K562 (cell line): ENCODE data around the gene TPGS1. TPM values are rescaled to one million over a fixed set of nuclear protein-coding genes. Genes with fewer than 3 reads are reported as not detected.

Experiments used
- CBX1 ChIP-seq: sonication (generic); IDR thresholded peaks from 2 replicates; pipeline ENCODE4 v1.6.1; 2016; ENCODE audit warnings: antibody characterized with exemption, low read depth, mild to moderate bottlenecking
- NFYB ChIP-seq: IDR thresholded peaks from 2 replicates; pipeline ENCODE4 v1.6.1; 2011; ENCODE audit warnings: mild to moderate bottlenecking, moderate library complexity; ENCODE audit not compliant: insufficient read length; ENCODE audit errors: extremely low read depth
- POLR2AphosphoS2 ChIP-seq: IDR thresholded peaks from 2 replicates; pipeline ENCODE4 v1.6.1; 2012; ENCODE audit warnings: low read length, improper control_type of control experiment
- POLR2G ChIP-seq: fragments of 200-400 bp; formaldehyde crosslinking; IDR thresholded peaks from 2 replicates; pipeline ENCODE4 v1.6.1; 2017; ENCODE audit warnings: low read depth, mild to moderate bottlenecking, antibody characterized with exemption, low read length, moderate library complexity
- PYGO2 ChIP-seq: fragments of 450-650 bp; IDR thresholded peaks from 2 replicates; pipeline ENCODE4 v1.6.1; 2016; ENCODE audit warnings: mild to moderate bottlenecking, missing genetic modification characterization, moderate library complexity, missing compliant biosample characterization
- RFX7 ChIP-seq: fragments of 250-450 bp; sonication (Bioruptor Pico); IDR thresholded peaks from 2 replicates; pipeline ENCODE4 v1.5.1; 2021; ENCODE audit warnings: mild to moderate bottlenecking
- ZNF23 ChIP-seq: fragments of 250-450 bp; sonication (Bioruptor Pico); IDR thresholded peaks from 2 replicates; pipeline ENCODE4 v1.4.0; 2020; ENCODE audit warnings: mild to moderate bottlenecking
- polyA plus RNA-seq, 8 experiments: library from polyadenylated mRNA; depleted of rRNA in 4 of 8; stranded (reverse) in 5 of 8; unstranded in 3 of 8; fragments of >200 nt; fragmentation: Nextera tagmentation in 2 of 8; fragmentation: Illumina TruSeq in 1 of 8; extraction: Ambion mirVana in 2 of 8; extraction: Trizol in 1 of 8; gene quantifications; 2 replicates each; pipeline versions ENCODE4 v1.2.1 to v1.2.3, GENCODE V29; 2011 to 2014; ENCODE audit warnings: inconsistent platforms in 1 of 8, missing spikeins in 1 of 8
- total RNA-seq, 7 experiments: library from RNA; depleted of rRNA in 6 of 7; stranded (reverse); fragments of >200 nt in 6 of 7; fragmentation: Illumina TruSeq in 2 of 7; extraction: Trizol in 2 of 7; gene quantifications; 2 replicates each; pipeline versions ENCODE4 v1.2.1 to v1.2.3, GENCODE V29; 2011 to 2021; ENCODE audit warnings: low replicate concordance in 1 of 7
- TF ChIP-seq, protein P1 (sequence below): fragments of 450-650 bp; IDR thresholded peaks from 2 replicates; pipeline ENCODE4 v1.6.1; 2018; ENCODE audit warnings: mild to moderate bottlenecking, low read depth; ENCODE audit not compliant: partially characterized antibody
- TF ChIP-seq, protein P2 (sequence below): fragments of 450-650 bp; IDR thresholded peaks from 2 replicates; pipeline ENCODE4 v1.6.1; 2014; ENCODE audit warnings: low read depth, mild to moderate bottlenecking, moderate library complexity, borderline replicate concordance

TPGS1 gene
- total and polyA plus RNA-seq, 9 of the 15 experiments (the other 6 are each of a cell fraction or from before 2014, with no cell fraction given), result 0.30 to 31.6 (median 1.2) TPM; not detected in 2

DNA sequence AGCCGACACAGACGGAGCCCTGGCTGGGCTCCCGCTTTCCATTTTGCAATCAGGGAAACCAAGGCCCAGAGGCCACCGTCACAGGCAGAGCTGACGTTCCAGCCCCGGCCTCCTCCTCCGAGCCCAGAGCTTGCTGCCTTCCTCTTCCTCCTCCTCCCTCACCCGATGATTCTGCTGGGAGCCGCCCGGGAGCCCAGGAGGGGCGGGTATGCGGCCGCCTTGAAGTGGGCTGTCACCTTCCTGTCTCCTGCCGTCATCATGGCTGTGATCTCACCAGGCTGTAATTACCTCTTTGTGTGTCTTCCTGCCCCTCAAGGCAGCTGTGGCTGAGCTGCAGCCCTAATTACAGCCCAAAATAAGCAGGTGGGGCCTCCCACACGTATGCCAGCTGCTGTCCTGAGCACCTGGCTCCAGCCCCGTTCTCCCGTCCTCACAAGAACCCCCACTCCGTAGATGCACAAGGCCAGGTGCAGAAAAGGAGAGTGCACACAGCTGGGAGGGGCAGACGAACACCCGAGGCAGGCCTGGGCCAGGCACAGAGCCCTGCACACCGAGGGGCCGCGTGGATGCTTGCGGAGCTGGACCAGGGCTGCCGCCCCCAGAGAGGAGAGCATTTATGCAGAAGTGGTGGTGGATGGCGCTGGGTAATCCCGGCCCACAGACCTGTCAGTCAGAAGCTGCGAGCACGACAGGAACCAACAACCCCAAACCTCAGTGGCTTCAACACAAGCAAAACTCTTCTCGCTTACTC is 4.0 kb downstream of the TPGS1 start (continued):
- TF ChIP-seq, protein P1, sequence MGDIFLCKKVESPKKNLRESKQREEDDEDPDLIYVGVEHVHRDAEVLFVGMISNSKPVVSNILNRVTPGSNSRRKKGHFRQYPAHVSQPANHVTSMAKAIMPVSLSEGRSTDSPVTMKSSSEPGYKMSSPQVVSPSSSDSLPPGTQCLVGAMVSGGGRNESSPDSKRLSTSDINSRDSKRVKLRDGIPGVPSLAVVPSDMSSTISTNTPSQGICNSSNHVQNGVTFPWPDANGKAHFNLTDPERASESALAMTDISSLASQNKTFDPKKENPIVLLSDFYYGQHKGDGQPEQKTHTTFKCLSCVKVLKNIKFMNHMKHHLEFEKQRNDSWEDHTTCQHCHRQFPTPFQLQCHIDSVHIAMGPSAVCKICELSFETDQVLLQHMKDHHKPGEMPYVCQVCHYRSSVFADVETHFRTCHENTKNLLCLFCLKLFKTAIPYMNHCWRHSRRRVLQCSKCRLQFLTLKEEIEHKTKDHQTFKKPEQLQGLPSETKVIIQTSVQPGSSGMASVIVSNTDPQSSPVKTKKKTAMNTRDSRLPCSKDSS, result no peak
- TF ChIP-seq, protein P2, sequence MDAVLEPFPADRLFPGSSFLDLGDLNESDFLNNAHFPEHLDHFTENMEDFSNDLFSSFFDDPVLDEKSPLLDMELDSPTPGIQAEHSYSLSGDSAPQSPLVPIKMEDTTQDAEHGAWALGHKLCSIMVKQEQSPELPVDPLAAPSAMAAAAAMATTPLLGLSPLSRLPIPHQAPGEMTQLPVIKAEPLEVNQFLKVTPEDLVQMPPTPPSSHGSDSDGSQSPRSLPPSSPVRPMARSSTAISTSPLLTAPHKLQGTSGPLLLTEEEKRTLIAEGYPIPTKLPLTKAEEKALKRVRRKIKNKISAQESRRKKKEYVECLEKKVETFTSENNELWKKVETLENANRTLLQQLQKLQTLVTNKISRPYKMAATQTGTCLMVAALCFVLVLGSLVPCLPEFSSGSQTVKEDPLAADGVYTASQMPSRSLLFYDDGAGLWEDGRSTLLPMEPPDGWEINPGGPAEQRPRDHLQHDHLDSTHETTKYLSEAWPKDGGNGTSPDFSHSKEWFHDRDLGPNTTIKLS, result no peak
- TF ChIP-seq PYGO2 (tag) (no peak), POLR2G (peak; percentile 50; the same call in 1 of the 2 replicates), POLR2AphosphoS2 (no peak), NFYB (no peak), RFX7 (CRISPR knock-in tag) (no peak), ZNF23 (no peak), CBX1 (no peak)
- TF ChIP-seq, all 486 proteins: peak for 6
